Ishikawa (cell line): ENCODE results near the gene MYL11.
A peak's percentile ranks its signal among the peaks of the same experiment; 100 is the strongest.

ENCODE experiments used
- CEBPB ChIP-seq: IDR thresholded peaks from 2 replicates; pipeline ENCODE4 v1.6.1; 2012
- CREB1 ChIP-seq: IDR thresholded peaks from 2 replicates; pipeline ENCODE4 v1.6.1; 2012; ENCODE audit warnings: low read depth
- EGR1 ChIP-seq: IDR thresholded peaks from 2 replicates; pipeline ENCODE4 v1.6.1; 2012
- EP300 ChIP-seq: IDR thresholded peaks from 2 replicates; pipeline ENCODE4 v1.6.1; 2012; ENCODE audit warnings: borderline replicate concordance
- FOXM1 ChIP-seq: IDR thresholded peaks from 2 replicates; pipeline ENCODE4 v1.6.1; 2012; ENCODE audit warnings: low read depth, borderline replicate concordance
- NFIC ChIP-seq: IDR thresholded peaks from 2 replicates; pipeline ENCODE4 v1.6.1; 2012
- RAD21 ChIP-seq: IDR thresholded peaks from 2 replicates; pipeline ENCODE4 v1.6.1; 2012; ENCODE audit warnings: low read depth
- TAF1 ChIP-seq: IDR thresholded peaks from 2 replicates; pipeline ENCODE4 v1.6.1; 2012; ENCODE audit warnings: low read depth, mild to moderate bottlenecking
- TCF12 ChIP-seq: IDR thresholded peaks from 2 replicates; pipeline ENCODE4 v1.6.1; 2012; ENCODE audit warnings: low read depth
- TEAD4 ChIP-seq: IDR thresholded peaks from 2 replicates; pipeline ENCODE4 v1.6.1; 2012
- USF1 ChIP-seq: IDR thresholded peaks from 2 replicates; pipeline ENCODE4 v1.6.1; 2012
- YY1 ChIP-seq: IDR thresholded peaks from 2 replicates; pipeline ENCODE4 v1.6.1; 2012; ENCODE audit warnings: low read depth
- ZBTB7A ChIP-seq: IDR thresholded peaks from 2 replicates; pipeline ENCODE4 v1.6.1; 2012; ENCODE audit warnings: low read depth
- TF ChIP-seq, protein P1 (sequence below): IDR thresholded peaks from 2 replicates; pipeline ENCODE4 v1.6.1; 2012
- TF ChIP-seq, protein P2 (sequence below): IDR thresholded peaks from 2 replicates; pipeline ENCODE4 v1.6.1; 2012; ENCODE audit warnings: low read depth, mild to moderate bottlenecking

MYL11 gene

DNA sequence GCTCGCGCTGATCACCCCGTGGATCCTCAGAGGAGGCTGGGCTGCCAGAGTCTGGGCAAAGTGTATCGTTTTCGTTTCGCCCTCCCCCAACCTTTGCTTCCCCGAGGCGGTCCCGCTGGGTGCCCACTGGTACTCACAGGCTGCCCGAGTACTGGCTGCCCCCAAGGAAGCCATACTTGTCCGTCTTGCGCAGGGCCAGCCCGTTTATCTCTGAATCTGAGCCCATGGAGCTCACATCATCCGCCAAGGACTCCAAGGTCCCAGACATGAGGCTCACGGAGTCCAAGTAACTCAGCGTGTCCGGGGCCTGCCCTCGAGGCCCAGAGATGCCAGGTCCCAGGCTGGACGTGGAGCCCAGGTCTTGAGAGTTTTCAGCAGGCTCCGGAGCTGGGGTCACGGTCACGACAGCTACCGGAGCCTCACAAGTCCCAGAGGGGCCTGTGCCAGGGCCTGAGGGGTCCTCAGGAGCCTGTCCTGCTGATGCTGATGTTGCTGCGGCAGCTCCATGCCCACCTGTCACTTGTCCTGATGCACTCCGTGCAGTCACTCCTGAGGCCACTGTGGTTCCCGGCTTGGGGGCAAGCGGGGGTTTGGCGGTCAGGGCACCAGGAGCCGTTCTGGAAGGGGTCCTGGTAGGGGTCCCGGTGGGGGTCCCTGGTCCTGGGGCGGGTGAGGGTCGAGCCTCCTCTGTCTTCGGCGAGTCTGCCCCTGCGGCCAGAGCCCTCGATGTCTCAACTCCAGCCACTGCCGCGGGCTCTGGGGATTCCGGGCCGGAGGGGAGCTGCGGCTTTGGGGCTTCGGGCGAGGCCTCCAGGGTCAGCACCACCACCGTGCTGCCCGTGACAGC is 5.3 kb upstream of the MYL11 start:
- TF ChIP-seq ZBTB7A (no peak; the same call in 1 of the 2 replicates), RAD21 (no peak), TEAD4 (no peak), YY1 (no peak), EGR1 (no peak), USF1 (no peak), FOXM1 (no peak), CREB1 (no peak), CEBPB (no peak), TAF1 (no peak)
- TF ChIP-seq, protein P1, sequence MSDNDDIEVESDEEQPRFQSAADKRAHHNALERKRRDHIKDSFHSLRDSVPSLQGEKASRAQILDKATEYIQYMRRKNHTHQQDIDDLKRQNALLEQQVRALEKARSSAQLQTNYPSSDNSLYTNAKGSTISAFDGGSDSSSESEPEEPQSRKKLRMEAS = no peak

GRCh38 chr16:30369938-30370455 is 4.6 kb upstream of the MYL11 start:
- TF ChIP-seq, protein P2, sequence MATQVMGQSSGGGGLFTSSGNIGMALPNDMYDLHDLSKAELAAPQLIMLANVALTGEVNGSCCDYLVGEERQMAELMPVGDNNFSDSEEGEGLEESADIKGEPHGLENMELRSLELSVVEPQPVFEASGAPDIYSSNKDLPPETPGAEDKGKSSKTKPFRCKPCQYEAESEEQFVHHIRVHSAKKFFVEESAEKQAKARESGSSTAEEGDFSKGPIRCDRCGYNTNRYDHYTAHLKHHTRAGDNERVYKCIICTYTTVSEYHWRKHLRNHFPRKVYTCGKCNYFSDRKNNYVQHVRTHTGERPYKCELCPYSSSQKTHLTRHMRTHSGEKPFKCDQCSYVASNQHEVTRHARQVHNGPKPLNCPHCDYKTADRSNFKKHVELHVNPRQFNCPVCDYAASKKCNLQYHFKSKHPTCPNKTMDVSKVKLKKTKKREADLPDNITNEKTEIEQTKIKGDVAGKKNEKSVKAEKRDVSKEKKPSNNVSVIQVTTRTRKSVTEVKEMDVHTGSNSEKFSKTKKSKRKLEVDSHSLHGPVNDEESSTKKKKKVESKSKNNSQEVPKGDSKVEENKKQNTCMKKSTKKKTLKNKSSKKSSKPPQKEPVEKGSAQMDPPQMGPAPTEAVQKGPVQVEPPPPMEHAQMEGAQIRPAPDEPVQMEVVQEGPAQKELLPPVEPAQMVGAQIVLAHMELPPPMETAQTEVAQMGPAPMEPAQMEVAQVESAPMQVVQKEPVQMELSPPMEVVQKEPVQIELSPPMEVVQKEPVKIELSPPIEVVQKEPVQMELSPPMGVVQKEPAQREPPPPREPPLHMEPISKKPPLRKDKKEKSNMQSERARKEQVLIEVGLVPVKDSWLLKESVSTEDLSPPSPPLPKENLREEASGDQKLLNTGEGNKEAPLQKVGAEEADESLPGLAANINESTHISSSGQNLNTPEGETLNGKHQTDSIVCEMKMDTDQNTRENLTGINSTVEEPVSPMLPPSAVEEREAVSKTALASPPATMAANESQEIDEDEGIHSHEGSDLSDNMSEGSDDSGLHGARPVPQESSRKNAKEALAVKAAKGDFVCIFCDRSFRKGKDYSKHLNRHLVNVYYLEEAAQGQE = no peak
- TF ChIP-seq TEAD4 (no peak), EP300 (no peak), EGR1 (no peak; the same call in 1 of the 2 replicates), TCF12 (no peak), YY1 (0 out of 2 replicates have a peak, but pooled peaks have one; percentile 30), CREB1 (no peak), NFIC (no peak)

GRCh38 chr16:30370456-30371247 is 4.0 kb upstream of the MYL11 start, which contains the start of gene TBC1D10B:
Gene TBC1D10B, minus strand, starts transcription at chr16:30370494. Its CDS starts 311 bp downstream, at chr16:30370183.
- TF ChIP-seq TAF1 = peak; percentile 68; the same call in 1 of the 2 replicates
- TF ChIP-seq, protein P2 = no peak
- no peak for TF ChIP-seq USF1
- TF ChIP-seq, protein P1 = 0 out of 2 replicates have a peak, but pooled peaks have one; percentile 42
- no peak for TF ChIP-seq EP300
- no peak for TF ChIP-seq YY1
- TF ChIP-seq NFIC = peak; percentile 58
- TF ChIP-seq FOXM1 = no peak
- peak; percentile 68 for TF ChIP-seq CREB1
- TF ChIP-seq RAD21 = peak; percentile 2; the same call in 1 of the 2 replicates
- TF ChIP-seq EGR1 = no peak
- no peak for TF ChIP-seq TCF12
- TF ChIP-seq CEBPB = no peak
- TF ChIP-seq ZBTB7A = no peak
- no peak for TF ChIP-seq TEAD4

DNA sequence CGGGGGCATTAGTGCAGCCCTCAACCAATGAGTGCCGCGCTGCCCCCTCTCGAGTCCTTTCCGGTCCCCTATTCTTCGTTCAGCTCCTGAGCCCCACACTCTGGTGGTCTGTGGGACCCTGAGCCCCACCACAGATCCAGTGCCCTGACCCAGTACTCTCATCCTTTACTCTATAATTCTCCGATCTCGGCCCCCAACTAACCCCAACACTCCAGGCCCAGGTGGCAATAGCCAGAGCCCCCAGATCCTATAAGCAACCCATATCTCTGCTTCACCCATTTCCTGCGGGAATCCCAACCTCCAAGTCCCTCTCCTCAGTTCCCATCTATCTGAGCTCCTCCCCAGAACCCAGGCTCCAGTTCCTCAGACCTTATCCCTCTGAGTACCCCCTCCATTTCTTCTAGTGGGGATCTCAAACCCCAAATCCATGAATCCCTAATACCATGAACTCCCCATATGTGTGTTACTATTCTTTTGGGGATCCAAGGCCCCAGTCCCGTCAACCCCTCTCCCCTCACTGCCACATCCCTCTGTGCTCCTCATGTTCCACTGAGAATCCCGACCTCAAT is 3.3 kb upstream of the MYL11 start:
- no peak for TF ChIP-seq RAD21
- TF ChIP-seq TCF12 = no peak
- TF ChIP-seq EGR1 = no peak
- no peak for TF ChIP-seq FOXM1
- TF ChIP-seq, protein P1 = no peak
- 0 out of 2 replicates have a peak, but pooled peaks have one; percentile 64 for TF ChIP-seq ZBTB7A
